HPDE6-E6E7 (cell line): ENCODE data around the gene OR8J3.
"Not testable (repeated sequence)": the region's sequence is repeated elsewhere in the genome, so short reads cannot be mapped to it uniquely, and the experiment has no call there.

Experiments used
- DNase-seq: peaks from one replicate; pipeline ENCODE4 v3.0.0; 2011; ENCODE audit warnings: missing footprints; ENCODE audit errors: extremely low spot score

The OR8J3 gene

DNA sequence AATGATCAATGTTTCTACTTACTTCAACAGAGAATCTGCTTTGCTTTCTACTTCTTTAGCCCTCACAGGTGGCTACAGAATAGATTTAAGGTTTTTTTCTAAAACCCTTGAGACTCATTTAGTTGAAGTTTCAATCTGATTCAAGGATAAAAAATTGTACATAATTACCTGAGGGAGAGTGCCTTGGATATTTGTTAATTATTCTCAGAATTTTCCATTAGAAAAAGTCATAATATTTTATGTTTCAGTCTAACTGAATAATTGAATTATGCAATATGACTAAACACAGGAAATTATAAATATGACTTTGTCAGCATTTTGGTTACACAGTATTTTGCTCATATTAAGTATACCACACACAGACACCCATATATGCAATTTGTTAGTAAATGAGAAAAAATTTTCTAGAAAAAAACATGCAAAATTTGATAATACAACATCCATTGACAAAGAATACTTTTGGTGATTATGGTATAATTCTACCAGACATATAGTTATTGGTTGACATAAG lies at the start of gene OR8J3:
Gene OR8J3 (minus strand): TSS at position 51 of the 511 bp plus-strand sequence. CDS start 2,483 bp downstream, outside the sequence.
- DNase-seq: no peak

- no peak for DNase-seq
These were observed 48.6 kb upstream of the OR8J3 start for GRCh38 chr11:56188602-56189001.

GRCh38 chr11:56183459-56183858 lies 43.5 kb upstream of the OR8J3 start:
- DNase-seq: no peak

- no peak for DNase-seq
These were observed 36.3 kb upstream of the OR8J3 start, which contains the start of gene OR5J2 for GRCh38 chr11:56176318-56176717. TSS of gene OR5J2 (plus strand) at chr11:56176618. CDS start at chr11:56176618, 0 bp downstream.

- no peak for DNase-seq
These were observed 32.3 kb upstream of the OR8J3 start for GRCh38 chr11:56172256-56172830.

DNA sequence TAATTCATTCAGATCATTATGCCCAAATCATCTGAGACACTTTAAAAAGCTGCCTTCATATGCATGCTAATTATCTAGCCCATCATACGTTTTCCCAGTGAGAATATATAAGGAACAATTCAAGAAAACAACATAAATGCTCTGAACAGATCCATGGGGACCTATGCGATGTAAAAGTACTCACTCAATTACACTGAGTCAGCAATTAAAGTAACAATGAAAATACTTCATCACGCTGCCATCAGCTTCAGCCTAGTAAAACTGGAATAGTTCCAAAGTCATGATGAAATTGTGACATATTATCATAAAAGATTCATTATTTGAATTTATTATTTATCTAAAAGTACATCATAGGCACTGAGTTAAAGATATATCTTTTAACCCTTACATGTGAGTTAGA lies 23.8 kb upstream of the OR8J3 start:
- no peak for DNase-seq

- no peak for DNase-seq
These were observed 20.2 kb upstream of the OR8J3 start, which contains the start of gene OR8K5 for GRCh38 chr11:56160217-56160616. TSS of gene OR8K5 (minus strand) at chr11:56160317. CDS start at chr11:56160317, 0 bp downstream.

DNA sequence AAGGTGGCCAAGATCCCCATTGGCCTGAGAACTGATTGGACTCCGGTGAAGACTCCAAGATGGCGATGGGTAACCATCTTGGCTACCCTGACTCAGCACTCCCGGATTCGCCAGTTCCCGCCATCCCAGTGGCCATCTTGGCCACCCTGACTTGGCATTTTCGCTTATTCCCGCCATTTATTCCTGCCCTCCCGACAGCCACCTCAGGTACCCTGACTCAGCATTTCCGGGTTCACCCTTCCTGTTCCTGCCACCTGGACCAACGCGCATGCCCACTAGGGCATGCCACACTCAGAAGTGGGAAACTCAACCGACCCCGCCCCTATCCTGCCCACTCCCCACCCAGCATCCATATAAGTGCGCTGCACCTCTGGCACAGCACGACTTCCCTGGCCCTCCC lies 12.3 kb upstream of the OR8J3 start:
- no peak for DNase-seq

DNA sequence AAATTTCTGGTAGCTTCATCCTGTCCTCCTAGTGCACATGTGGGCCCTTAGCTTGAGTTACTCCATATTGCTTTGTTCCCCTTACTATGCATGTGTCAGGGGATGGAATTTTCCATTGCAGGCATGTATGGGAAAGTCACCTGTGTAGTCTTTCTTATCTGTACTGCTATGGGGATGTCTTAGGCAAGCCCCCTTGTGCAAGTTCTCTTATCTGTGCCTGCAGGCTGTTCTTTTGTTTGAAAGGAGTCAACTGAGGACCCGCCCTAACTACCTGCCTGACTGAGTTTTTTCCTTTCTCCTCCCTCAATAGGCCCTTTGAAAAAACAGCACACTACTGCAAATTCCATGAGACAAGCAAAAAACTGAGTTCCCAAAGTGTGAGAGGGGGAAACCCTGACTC lies 11.4 kb upstream of the OR8J3 start:
- DNase-seq: no peak

GRCh38 chr11:56143681-56144080 lies 3.7 kb upstream of the OR8J3 start:
- not testable (repeated sequence) for DNase-seq

DNA sequence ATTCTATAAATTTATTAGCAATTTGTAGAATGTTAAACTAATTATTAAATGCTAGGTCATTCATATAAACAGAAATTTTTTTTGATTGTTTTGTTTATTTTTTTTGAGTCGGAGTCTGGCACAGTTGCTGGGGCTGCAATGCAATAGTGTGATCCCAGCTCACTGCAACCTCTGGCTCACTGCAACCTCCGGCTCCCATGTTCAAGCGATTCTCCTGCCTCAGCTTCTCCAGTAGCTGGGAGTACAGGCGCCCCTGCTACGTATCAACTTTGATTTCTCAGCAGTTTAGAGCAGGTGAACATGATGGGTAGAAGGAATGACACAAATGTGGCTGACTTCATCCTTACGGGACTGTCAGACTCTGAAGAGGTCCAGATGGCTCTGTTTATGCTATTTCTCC lies 17.9 kb downstream of the OR8J3 start, which contains the start of gene OR8H3:
Gene OR8H3 (plus strand): TSS at position 301 of the 400 bp plus-strand sequence. CDS start 0 bp downstream, at position 301.
- DNase-seq: no peak

- no peak for DNase-seq
These were observed 36.7 kb downstream of the OR8J3 start, which contains the start of gene OR8H2 for GRCh38 chr11:56103210-56103737. TSS of gene OR8H2 (plus strand) at chr11:56103687. CDS start at chr11:56105043, 1,356 bp downstream.

DNA sequence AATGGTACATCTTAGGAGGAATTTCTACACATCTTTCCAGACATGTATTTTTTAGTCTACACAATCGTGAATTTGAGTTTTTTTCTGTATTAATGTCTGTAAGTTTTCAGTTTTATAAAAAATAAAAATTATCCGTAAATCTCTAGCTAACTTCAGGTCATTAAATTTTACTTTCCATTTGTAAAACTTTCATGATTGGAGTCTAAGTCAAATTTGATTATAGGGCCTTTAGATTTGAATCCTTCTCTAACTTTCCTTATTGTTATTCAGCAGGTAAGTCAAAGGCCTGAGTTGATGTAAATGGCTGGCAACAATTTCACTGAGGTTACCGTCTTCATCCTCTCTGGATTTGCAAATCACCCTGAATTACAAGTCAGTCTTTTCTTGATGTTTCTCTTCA lies 47.0 kb downstream of the OR8J3 start, which contains the start of gene OR8I2:
Gene OR8I2 (plus strand): TSS at position 301 of the 400 bp plus-strand sequence. CDS start 0 bp downstream, at position 301.
- DNase-seq: no peak

DNA sequence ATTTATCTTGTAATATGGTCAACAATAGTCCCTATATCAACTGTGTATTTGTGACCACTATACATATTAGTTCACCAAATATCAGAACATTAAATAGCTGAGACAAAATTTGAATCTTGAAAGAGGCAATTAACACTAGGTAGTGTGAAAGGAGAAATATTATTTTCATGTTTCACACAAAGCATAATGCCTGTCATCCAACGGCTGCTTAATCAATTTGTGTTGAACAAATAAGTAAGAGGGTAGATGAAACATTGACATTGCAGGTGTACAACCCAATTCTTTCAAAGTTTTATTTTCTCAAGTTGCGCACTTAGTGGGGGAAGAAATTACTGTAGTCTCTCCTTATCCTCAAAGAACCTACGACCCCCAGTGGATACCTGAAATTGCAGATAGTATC lies 50.3 kb downstream of the OR8J3 start:
- DNase-seq: no peak
